ENCODE measurements around the gene TREM1. TPM values are rescaled to one million over a fixed set of nuclear protein-coding genes. Genes with fewer than 3 reads are reported as not detected.
A peak's percentile ranks its signal among the peaks of the same experiment; 100 is the strongest.

Gene TREM1
- total and polyA plus RNA-seq, 4 donors: 0.09 to 1.3 (median 0.38) TPM

DNA sequence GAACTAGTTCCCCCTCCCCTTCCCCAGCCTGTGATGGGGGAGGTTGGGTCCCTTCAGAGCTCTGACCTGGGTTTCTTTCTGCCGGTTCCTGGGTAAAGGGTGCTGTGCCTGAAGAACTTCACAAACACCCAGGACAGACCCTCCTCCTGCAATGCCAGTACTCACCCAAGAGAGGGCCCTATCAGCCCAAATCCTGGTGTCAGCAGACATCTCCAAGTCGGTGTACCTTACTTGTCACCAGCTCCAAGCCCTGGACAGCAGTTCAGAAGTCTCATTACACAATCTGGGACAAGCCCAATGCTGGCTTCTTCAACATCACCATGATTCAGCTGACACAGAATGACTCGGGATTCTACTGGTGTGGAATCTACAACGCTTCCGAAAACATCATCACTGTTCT is 57.9 kb downstream of the TREM1 start:
- Histone ChIP-seq H3K4me3 (ENCODE audit: low read depth in 1 of 3, low read length in 3 of 3) (no peak overlapping the region), H3K9me3 (ENCODE audit: control insufficient read depth in 4 of 4, low read length in 3 of 4) (no peaks in the 10 kb centered on the region), H3K27me3 (ENCODE audit: control insufficient read depth in 4 of 4, insufficient read depth in 4 of 4, low read length in 3 of 4) (peaks cover 0 to 13% (median 0%) of the 10 kb centered on the region in 4 donors), H3K27ac (ENCODE audit: low read depth in 1 of 2, low read length in 2 of 2) (no peak overlapping the region), H3K9ac (ENCODE audit: low read depth in 1 of 2, low read length in 2 of 2) (no peak overlapping the region), H3K36me3 (ENCODE audit: control insufficient read depth in 4 of 4, insufficient read depth in 3 of 4, low read depth in 1 of 4, low read length in 3 of 4) (no peaks in the 10 kb centered on the region), H3K4me1 (ENCODE audit: control insufficient read depth in 4 of 4, insufficient read depth in 4 of 4, low read length in 3 of 4) (no peaks in the 10 kb centered on the region)
- TF ChIP-seq RXRA (IDR thresholded peaks at IDR 0.05): no peak
- TF ChIP-seq RAD21 (IDR thresholded peaks at IDR 0.05): peak in 1 of 2 donors; percentile 27
- 56% methylated on average over 5 of the region's 5 CpGs for WGBS
- no peak for DNase-seq (ENCODE audit: low spot score)

DNA sequence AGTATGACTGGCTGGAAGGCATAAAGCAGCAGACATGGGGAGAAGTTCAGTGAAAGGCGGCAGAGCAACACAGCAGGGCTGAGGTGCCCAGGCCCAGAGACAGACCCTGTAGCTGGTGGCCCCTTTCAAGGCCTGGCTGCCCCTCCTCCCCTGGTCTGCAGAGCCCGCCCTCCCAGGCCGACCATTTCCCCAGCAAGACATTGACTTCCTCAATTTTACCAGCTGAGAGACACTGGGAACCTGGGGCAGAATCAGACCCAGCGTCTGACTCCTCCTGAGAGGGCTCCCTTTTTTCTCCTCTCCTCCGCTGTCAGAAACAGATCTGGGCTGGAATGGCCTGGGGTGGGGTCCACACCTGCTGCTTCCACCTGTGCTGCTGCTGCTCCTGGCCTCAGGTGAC is 58.4 kb downstream of the TREM1 start, which contains the start of gene TREML4:
Gene TREML4, plus strand, starts transcription at position 254 of the 400 bp plus-strand sequence. Its CDS starts 79 bp downstream, at position 333.
- H3K27me3 ChIP-seq (ENCODE audit: control insufficient read depth in 4 of 4, insufficient read depth in 4 of 4, low read length in 3 of 4): peaks cover 0 to 13% (median 0%) of the 10 kb centered on the region in 4 donors
- no peak for DNase-seq (ENCODE audit: low spot score)
- no peaks in the 10 kb centered on the region for H3K4me1 ChIP-seq (ENCODE audit: control insufficient read depth in 4 of 4, insufficient read depth in 4 of 4, low read length in 3 of 4)
- 63% methylated on average over 5 of the region's 5 CpGs for WGBS
- H3K4me3 ChIP-seq (ENCODE audit: low read depth in 1 of 3, low read length in 3 of 3): no peak within 1 kb of the TSS
- H3K27ac ChIP-seq (ENCODE audit: low read depth in 1 of 2, low read length in 2 of 2): no peak within 1 kb of the TSS
- TF ChIP-seq, protein P1, sequence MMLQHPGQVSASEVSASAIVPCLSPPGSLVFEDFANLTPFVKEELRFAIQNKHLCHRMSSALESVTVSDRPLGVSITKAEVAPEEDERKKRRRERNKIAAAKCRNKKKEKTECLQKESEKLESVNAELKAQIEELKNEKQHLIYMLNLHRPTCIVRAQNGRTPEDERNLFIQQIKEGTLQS (IDR thresholded peaks at IDR 0.05): no peak
- TF ChIP-seq EGR1 (IDR thresholded peaks at IDR 0.05; ENCODE audit: low read depth in 2 of 2): no peak
- no peak for TF ChIP-seq RXRA (IDR thresholded peaks at IDR 0.05)
- no peak for TF ChIP-seq SP1 (IDR thresholded peaks at IDR 0.05)
- TF ChIP-seq, protein P2, sequence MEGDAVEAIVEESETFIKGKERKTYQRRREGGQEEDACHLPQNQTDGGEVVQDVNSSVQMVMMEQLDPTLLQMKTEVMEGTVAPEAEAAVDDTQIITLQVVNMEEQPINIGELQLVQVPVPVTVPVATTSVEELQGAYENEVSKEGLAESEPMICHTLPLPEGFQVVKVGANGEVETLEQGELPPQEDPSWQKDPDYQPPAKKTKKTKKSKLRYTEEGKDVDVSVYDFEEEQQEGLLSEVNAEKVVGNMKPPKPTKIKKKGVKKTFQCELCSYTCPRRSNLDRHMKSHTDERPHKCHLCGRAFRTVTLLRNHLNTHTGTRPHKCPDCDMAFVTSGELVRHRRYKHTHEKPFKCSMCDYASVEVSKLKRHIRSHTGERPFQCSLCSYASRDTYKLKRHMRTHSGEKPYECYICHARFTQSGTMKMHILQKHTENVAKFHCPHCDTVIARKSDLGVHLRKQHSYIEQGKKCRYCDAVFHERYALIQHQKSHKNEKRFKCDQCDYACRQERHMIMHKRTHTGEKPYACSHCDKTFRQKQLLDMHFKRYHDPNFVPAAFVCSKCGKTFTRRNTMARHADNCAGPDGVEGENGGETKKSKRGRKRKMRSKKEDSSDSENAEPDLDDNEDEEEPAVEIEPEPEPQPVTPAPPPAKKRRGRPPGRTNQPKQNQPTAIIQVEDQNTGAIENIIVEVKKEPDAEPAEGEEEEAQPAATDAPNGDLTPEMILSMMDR (IDR thresholded peaks at IDR 0.05; ENCODE audit: low read depth, low read length, missing input control): no peak
- no peak for TF ChIP-seq HNF4A (conservative IDR thresholded peaks at IDR 0.05)
- TF ChIP-seq GABPA (IDR thresholded peaks at IDR 0.05 in 1 of 2, conservative IDR thresholded peaks at IDR 0.05 in 1 of 2): no peak
- TF ChIP-seq, protein P3, sequence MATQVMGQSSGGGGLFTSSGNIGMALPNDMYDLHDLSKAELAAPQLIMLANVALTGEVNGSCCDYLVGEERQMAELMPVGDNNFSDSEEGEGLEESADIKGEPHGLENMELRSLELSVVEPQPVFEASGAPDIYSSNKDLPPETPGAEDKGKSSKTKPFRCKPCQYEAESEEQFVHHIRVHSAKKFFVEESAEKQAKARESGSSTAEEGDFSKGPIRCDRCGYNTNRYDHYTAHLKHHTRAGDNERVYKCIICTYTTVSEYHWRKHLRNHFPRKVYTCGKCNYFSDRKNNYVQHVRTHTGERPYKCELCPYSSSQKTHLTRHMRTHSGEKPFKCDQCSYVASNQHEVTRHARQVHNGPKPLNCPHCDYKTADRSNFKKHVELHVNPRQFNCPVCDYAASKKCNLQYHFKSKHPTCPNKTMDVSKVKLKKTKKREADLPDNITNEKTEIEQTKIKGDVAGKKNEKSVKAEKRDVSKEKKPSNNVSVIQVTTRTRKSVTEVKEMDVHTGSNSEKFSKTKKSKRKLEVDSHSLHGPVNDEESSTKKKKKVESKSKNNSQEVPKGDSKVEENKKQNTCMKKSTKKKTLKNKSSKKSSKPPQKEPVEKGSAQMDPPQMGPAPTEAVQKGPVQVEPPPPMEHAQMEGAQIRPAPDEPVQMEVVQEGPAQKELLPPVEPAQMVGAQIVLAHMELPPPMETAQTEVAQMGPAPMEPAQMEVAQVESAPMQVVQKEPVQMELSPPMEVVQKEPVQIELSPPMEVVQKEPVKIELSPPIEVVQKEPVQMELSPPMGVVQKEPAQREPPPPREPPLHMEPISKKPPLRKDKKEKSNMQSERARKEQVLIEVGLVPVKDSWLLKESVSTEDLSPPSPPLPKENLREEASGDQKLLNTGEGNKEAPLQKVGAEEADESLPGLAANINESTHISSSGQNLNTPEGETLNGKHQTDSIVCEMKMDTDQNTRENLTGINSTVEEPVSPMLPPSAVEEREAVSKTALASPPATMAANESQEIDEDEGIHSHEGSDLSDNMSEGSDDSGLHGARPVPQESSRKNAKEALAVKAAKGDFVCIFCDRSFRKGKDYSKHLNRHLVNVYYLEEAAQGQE (IDR thresholded peaks at IDR 0.05): no peak
- TF ChIP-seq, protein P4, sequence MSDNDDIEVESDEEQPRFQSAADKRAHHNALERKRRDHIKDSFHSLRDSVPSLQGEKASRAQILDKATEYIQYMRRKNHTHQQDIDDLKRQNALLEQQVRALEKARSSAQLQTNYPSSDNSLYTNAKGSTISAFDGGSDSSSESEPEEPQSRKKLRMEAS (IDR thresholded peaks at IDR 0.05): no peak
- no peak for TF ChIP-seq TAF1 (conservative IDR thresholded peaks at IDR 0.05)
- no peak for TF ChIP-seq NR2F2 (IDR thresholded peaks at IDR 0.05)
- no peak for TF ChIP-seq HNF4G (IDR thresholded peaks at IDR 0.05)
- no peak for TF ChIP-seq FOXA1 (IDR thresholded peaks at IDR 0.05)
- no peak for TF ChIP-seq JUND (IDR thresholded peaks at IDR 0.05)
- TF ChIP-seq, protein P5, sequence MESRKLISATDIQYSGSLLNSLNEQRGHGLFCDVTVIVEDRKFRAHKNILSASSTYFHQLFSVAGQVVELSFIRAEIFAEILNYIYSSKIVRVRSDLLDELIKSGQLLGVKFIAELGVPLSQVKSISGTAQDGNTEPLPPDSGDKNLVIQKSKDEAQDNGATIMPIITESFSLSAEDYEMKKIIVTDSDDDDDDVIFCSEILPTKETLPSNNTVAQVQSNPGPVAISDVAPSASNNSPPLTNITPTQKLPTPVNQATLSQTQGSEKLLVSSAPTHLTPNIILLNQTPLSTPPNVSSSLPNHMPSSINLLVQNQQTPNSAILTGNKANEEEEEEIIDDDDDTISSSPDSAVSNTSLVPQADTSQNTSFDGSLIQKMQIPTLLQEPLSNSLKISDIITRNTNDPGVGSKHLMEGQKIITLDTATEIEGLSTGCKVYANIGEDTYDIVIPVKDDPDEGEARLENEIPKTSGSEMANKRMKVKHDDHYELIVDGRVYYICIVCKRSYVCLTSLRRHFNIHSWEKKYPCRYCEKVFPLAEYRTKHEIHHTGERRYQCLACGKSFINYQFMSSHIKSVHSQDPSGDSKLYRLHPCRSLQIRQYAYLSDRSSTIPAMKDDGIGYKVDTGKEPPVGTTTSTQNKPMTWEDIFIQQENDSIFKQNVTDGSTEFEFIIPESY (IDR thresholded peaks at IDR 0.05): no peak
- no peak for TF ChIP-seq FOXA2 (IDR thresholded peaks at IDR 0.05)
- no peak within 1 kb of the TSS for H3K9ac ChIP-seq (ENCODE audit: low read depth in 1 of 2, low read length in 2 of 2)
- H3K36me3 ChIP-seq (ENCODE audit: control insufficient read depth in 4 of 4, insufficient read depth in 3 of 4, low read depth in 1 of 4, low read length in 3 of 4): no peaks in the 10 kb centered on the region
- H3K9me3 ChIP-seq (ENCODE audit: control insufficient read depth in 4 of 4, low read length in 3 of 4): no peaks in the 10 kb centered on the region

Data from liver (tissue), 9 donors.